Mucosa of descending colon (tissue), 3 donors: Measurements from ENCODE around the gene CYP2F1. TPM values are rescaled to one million over a fixed set of nuclear protein-coding genes. Genes with fewer than 3 reads are reported as not detected.
"Not testable (repeated sequence)": the region's sequence is repeated elsewhere in the genome, so short reads cannot be mapped to it uniquely, and the experiment has no call there.

Experiments
- ATAC-seq: fragments of 200-7000 bp; cut with Tn5 transposase; one replicate; pipeline ENCODE4 v1.9.1; 2020; ENCODE audit warnings: mild to moderate bottlenecking, moderate library complexity
- DNase-seq, 3 donors: peaks; one replicate each; pipeline ENCODE4 v3.0.0-alpha.2; 2020
- H3K36me3 ChIP-seq: fragments of 200-600 bp; one replicate; pipeline ENCODE4 v1.8.0; 2021; ENCODE audit warnings: low read depth, mild to moderate bottlenecking
- H3K4me1 ChIP-seq: fragments of 200-600 bp; one replicate; pipeline ENCODE4 v1.8.0; 2021; ENCODE audit warnings: low read depth, mild to moderate bottlenecking
- H3K4me3 ChIP-seq: fragments of 200-600 bp; one replicate; pipeline ENCODE4 v1.8.0; 2021; ENCODE audit warnings: mild to moderate bottlenecking
- H3K9me3 ChIP-seq: fragments of 200-600 bp; one replicate; pipeline ENCODE4 v1.8.0; 2021; ENCODE audit warnings: mild to moderate bottlenecking
- CTCF ChIP-seq: fragments of 200-600 bp; IDR thresholded peaks from one replicate; pipeline ENCODE4 v1.8.0; 2022; ENCODE audit warnings: antibody characterized with exemption, mild to moderate bottlenecking
- intact Hi-C, 2 donors: fragments of 100-400 bp; cut with DNase I in 1 of 2; cut with micrococcal nuclease in 1 of 2; formaldehyde crosslinking; loops; one replicate each; pipeline versions ENCODE4 v1.11.0 to v1.11.1; 2022; cut with DNase I, micrococcal nuclease
- total RNA-seq, 3 donors: library from RNA; stranded (reverse); fragmentation: NEBNext Ultra II Directional in 2 of 3; extraction: Animal tissue kit (Norgen Biotek cat#: 25700) in 2 of 3; gene quantifications; one replicate each; pipeline versions ENCODE4 v1.2.1 to v1.2.4, GENCODE V29; 2021 to 2023
- donor health status: DM: no; HTN: no; CAD: no; lungs with moderate emphysema.
- donor health status: DM: no; HTN: no; CAD: no.
- donor health status: DM: no; HTN: yes; CAD: no.

Gene CYP2F1
- total RNA-seq, 3 donors from 2014 or later, result not detected

- Histone ChIP-seq H3K4me1 (no peaks in the 10 kb centered on the region), H3K9me3 (peaks cover 7% of the 10 kb centered on the region), H3K36me3 (no peaks in the 10 kb centered on the region), H3K4me3 (no peak overlapping the region)
- DNase-seq, result no peak
- intact Hi-C loops, result no loop called here
- no peak for ATAC-seq
- TF ChIP-seq CTCF, result no peak
Measured at GRCh38 chr19:41106177-41106576, 8.1 kb upstream of the CYP2F1 start.

DNA sequence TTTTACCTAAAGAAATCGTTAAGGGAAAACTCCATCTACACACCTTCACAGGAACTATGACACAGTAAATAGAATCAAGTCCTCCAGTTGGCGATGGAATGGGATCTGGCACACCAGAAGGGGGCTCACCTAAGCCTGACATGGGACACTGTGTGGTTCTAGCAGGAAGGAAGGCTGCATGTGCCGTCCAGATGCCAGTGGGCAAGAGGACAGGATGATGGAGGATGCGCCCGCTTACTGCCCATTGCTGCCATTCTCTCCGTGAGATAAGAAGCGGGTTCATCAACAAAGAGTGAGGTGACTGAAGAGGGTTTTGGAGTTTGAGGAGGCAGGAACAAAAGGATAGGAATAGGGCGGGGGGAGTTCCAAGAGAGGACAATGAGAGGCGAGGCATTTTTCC is 2.9 kb upstream of the CYP2F1 start:
- no peaks in the 10 kb centered on the region for H3K4me1 ChIP-seq
- ATAC-seq (no peak), DNase-seq (no peak)
- no peak overlapping the region for H3K4me3 ChIP-seq
- H3K36me3 ChIP-seq, result no peaks in the 10 kb centered on the region
- intact Hi-C loops, result no loop called here
- no peaks in the 10 kb centered on the region for H3K9me3 ChIP-seq
- no peak for TF ChIP-seq CTCF

DNA sequence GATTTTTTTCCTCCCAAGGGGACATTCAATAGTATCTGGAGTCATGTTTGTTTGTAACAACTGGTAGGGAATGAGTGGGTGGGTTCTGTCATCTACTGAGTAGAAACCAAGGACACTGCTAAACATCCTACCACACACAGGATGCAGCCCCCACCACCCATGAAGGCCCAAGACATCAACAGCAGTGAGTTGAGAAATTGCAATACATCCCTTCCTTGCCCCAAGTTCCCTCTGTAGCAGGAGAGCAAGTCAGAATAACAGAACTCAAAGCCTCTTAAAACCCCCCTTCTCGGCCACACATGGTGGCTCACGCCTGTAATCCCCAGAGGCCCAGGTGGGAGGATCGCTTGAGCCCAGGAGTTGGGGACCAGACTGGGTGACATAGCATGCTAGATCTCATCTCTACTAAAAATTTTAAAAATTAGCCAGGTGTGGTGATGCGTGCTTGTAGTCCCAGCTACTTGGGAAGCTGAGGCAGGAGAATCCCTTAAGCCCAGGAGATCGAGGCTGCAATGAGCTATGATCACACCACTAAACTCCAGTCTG is 2.4 kb upstream of the CYP2F1 start:
- no peaks in the 10 kb centered on the region for H3K4me1 ChIP-seq
- intact Hi-C loops, result no loop called here
- no peak for TF ChIP-seq CTCF
- H3K36me3 ChIP-seq, result no peaks in the 10 kb centered on the region
- no peak overlapping the region for H3K4me3 ChIP-seq
- no peak for DNase-seq
- ATAC-seq, result no peak
- H3K9me3 ChIP-seq, result no peaks in the 10 kb centered on the region

DNA sequence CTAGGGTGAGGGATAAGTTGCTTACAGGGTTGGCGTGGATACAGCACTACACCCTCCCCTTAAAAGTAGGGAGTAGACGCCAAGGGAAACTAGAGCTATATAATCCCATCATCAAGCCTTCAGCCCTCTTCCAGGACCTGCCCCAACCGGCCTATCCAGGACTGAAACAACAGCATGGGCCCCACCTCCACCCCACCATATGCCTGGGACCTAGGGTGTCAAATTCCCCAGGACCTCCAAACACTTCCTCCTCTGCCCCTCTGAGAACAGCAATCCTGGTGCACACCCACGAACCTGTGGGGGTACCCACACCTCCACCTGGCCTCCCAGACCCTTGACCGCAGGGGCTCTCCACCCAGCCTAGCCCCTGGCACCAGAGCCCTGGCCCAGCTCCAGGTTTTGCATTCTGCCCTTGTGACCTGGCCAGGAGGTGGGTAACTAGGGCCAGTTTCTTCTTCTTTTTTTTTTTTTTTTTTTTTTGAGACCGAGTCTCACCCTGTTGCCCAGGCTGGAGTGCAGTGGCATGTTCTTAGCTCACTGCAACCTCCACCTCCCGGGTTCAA is 1.4 kb upstream of the CYP2F1 start:
- no peak for TF ChIP-seq CTCF
- ATAC-seq (no peak), DNase-seq (no peak)
- H3K9me3 ChIP-seq, result no peaks in the 10 kb centered on the region
- H3K4me3 ChIP-seq, result no peak overlapping the region
- H3K4me1 ChIP-seq, result no peaks in the 10 kb centered on the region
- intact Hi-C loops, result no loop called here
- no peaks in the 10 kb centered on the region for H3K36me3 ChIP-seq

DNA sequence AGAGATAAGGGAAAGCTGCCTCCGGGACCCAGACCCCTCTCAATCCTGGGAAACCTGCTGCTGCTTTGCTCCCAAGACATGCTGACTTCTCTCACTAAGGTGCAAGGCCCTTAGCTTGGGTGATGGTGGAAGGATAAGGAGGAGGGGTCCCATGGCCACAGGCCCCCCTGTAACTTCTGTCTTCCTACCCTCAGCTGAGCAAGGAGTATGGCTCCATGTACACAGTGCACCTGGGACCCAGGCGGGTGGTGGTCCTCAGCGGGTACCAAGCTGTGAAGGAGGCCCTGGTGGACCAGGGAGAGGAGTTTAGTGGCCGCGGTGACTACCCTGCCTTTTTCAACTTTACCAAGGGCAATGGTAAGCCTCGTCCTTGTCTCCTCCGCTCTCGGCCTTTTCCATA is 2.0 kb downstream of the CYP2F1 start:
- intact Hi-C loops, result no loop called here
- Histone ChIP-seq H3K4me1 (no peaks in the 10 kb centered on the region), H3K4me3 (no peak overlapping the region), H3K36me3 (no peaks in the 10 kb centered on the region), H3K9me3 (no peaks in the 10 kb centered on the region)
- ATAC-seq (no peak), DNase-seq (no peak)
- no peak for TF ChIP-seq CTCF

GRCh38 chr19:41120929-41121911 is 7.0 kb downstream of the CYP2F1 start:
- H3K4me1 ChIP-seq, H3K4me3 ChIP-seq, H3K36me3 ChIP-seq, intact Hi-C loops, H3K9me3 ChIP-seq: not testable (repeated sequence)
- DNase-seq, result peak in 1 of 3 donors; percentile 54
- peak; percentile 72 for ATAC-seq

GRCh38 chr19:41122846-41123245 is 8.6 kb downstream of the CYP2F1 start:
- H3K4me1 ChIP-seq, H3K4me3 ChIP-seq, ATAC-seq, intact Hi-C loops, H3K36me3 ChIP-seq, DNase-seq, H3K9me3 ChIP-seq: not testable (repeated sequence)
